Psoas muscle (tissue), 8 donors: ENCODE results near the gene OPA3. TPM values are rescaled to one million over a fixed set of nuclear protein-coding genes. Genes with fewer than 3 reads are reported as not detected.

Experiments
- ATAC-seq, 4 donors: fragments of 200-7000 bp; cut with Tn5 transposase; one replicate each; pipeline ENCODE4 v1.9.1; 2020; ENCODE audit warnings: moderate library complexity in 3 of 4, mild to moderate bottlenecking in 2 of 4
- DNase-seq, 2 donors: peaks; one replicate each; pipeline ENCODE4 v3.0.0-alpha.2; 2020
- H3K27ac ChIP-seq: fragments of 200-600 bp; one replicate; pipeline ENCODE4 v1.8.0; 2022
- H3K27me3 ChIP-seq, 3 donors: fragments of 200-600 bp in 1 of 3; one replicate each; pipeline versions ENCODE4 v1.6.1 to v1.8.0; 2013 to 2022; ENCODE audit warnings: low read length in 2 of 3, mild to moderate bottlenecking in 2 of 3, moderate library complexity in 1 of 3; ENCODE audit not compliant: insufficient read depth in 3 of 3
- H3K36me3 ChIP-seq, 2 donors: fragments of 200-600 bp in 1 of 2; one replicate each; pipeline versions ENCODE4 v1.6.1 to v1.8.0; 2013 to 2022; ENCODE audit warnings: low read depth in 1 of 2, mild to moderate bottlenecking in 1 of 2, moderate library complexity in 1 of 2; ENCODE audit not compliant: insufficient read depth in 1 of 2
- H3K4me1 ChIP-seq: fragments of 200-600 bp; one replicate; pipeline ENCODE4 v1.8.0; 2022
- H3K4me3 ChIP-seq: fragments of 200-600 bp; one replicate; pipeline ENCODE4 v1.8.0; 2022; ENCODE audit warnings: mild to moderate bottlenecking
- H3K9me3 ChIP-seq: fragments of 200-600 bp; one replicate; pipeline ENCODE4 v1.8.0; 2022
- WGBS, 3 donors: extraction: QIAGEN DNeasy Blood & Tissue Kit; methylation state at CpG; one replicate each; pipeline versions ENCODE4 v1.1.6 to v1.1.7; 2013; 5-methylcytosine and 5-hydroxymethylcytosine counted together
- intact Hi-C, 2 donors: fragments of 100-400 bp; cut with DNase I; formaldehyde crosslinking; loops; one replicate each; pipeline versions ENCODE4 v1.11.0 to v1.14.2; 2022
- polyA plus RNA-seq, 3 donors: library from polyadenylated mRNA; stranded (reverse); fragments of 200-250 nt; gene quantifications; one replicate each; pipeline ENCODE4 v1.2.3, GENCODE V29; 2013
- total RNA-seq, 4 donors: library from RNA; stranded (reverse); fragmentation: NEBNext Ultra II Directional in 2 of 4; extraction: Animal tissue kit (Norgen Biotek cat#: 25700) in 2 of 4; gene quantifications; one replicate each; pipeline versions ENCODE4 v1.2.1 to v1.2.4, GENCODE V29; 2021 to 2023
- TF ChIP-seq, protein P1 (sequence below): fragments of 200-600 bp; IDR thresholded peaks from one replicate; pipeline ENCODE4 v1.8.0; 2022; ENCODE audit warnings: antibody characterized with exemption
- donor health status: healthy with polysubstance abuse.
- donor health status: DM: no; HTN: no; CAD: no; lungs with moderate emphysema.
- donor health status: Bipolar disorder and iron deficiency.
- donor health status: healthy.
- donor health status: DM: yes; HTN: yes; CAD: no.
- donor health status: DM: no; HTN: no; CAD: no.
- donor health status: DM: no; HTN: no; CAD: no.
- donor health status: DM: yes; HTN: yes; CAD: no.

The OPA3 gene
- total and polyA plus RNA-seq, 7 donors = 9.1 to 27.6 (median 15.8) TPM

DNA sequence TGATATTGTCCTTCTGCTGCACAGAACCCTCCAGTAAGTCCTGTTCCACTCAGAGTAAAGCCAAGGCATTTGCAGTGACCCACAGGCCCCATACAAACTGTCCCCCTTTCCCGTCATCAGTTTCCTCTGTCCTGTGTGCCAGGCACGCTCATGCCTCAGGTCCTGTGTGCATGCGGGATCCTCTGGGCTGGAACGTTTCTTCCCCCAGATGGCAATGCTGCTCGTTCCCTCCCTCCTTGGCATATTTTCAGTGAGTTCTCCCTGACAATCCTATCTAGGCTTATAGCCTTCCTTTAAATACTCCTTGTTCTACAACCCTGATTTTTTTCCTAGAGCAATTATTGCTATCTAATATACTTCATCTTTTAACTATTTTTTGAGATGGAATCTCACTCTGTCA, 5.7 kb downstream of the OPA3 start:
- DNase-seq (no peak), ATAC-seq (peak in 2 of 4 donors; percentile 27 to 32)
- Histone ChIP-seq H3K36me3 (peaks cover 0 to 5% of the 10 kb centered on the region in 2 donors), H3K4me1 (peaks cover 47% of the 10 kb centered on the region), H3K9me3 (no peaks in the 10 kb centered on the region), H3K4me3 (no peak overlapping the region), H3K27ac (peak overlapping the region; percentile 41), H3K27me3 (no peaks in the 10 kb centered on the region)
- TF ChIP-seq, protein P1, sequence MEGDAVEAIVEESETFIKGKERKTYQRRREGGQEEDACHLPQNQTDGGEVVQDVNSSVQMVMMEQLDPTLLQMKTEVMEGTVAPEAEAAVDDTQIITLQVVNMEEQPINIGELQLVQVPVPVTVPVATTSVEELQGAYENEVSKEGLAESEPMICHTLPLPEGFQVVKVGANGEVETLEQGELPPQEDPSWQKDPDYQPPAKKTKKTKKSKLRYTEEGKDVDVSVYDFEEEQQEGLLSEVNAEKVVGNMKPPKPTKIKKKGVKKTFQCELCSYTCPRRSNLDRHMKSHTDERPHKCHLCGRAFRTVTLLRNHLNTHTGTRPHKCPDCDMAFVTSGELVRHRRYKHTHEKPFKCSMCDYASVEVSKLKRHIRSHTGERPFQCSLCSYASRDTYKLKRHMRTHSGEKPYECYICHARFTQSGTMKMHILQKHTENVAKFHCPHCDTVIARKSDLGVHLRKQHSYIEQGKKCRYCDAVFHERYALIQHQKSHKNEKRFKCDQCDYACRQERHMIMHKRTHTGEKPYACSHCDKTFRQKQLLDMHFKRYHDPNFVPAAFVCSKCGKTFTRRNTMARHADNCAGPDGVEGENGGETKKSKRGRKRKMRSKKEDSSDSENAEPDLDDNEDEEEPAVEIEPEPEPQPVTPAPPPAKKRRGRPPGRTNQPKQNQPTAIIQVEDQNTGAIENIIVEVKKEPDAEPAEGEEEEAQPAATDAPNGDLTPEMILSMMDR = no peak
- 26 to 37% (median 35%) methylated on average over 5 of the region's 5 CpGs for WGBS, 3 donors
- intact Hi-C loops = no loop called here

DNA sequence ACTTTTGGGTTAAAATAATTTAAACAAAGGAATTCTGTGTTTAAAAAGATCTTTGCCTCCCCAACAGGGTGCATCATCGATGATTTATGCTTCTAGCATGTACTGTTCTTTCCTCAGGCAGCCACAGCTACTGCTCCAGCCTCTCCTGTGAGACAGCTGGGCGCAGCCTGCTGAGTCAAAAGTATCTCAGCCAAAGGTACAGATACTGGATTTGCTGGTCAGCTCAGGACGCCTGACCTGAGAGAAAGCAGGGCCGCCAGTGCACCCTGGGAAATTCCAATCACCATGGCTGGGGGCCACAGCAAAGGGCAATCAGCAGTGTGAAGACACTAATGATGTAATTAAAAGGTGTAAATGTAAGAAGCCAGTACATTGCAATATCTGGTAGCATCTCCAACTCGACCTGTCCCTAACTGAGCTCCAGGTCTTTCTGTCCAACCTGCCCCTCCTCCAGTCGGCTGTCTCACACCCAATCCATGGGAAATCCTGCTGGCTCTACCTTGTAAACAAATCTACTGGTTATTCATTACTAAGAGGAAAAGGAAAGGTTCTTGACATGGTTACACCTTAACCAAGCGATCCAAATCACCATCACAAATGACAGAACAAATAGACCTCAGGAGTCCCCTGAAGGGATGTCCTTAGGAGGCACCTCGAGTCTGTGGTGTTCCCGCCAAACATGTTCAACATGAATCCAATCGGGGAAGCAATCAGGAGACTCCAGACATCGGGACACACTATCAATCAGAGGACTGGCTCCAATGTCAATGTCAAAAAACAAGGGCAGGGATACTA, 7.3 kb downstream of the OPA3 start:
- Histone ChIP-seq H3K36me3 (peaks cover 0 to 5% of the 10 kb centered on the region in 2 donors), H3K27ac (peak overlapping the region; percentile 74), H3K4me3 (no peak overlapping the region), H3K27me3 (no peaks in the 10 kb centered on the region), H3K9me3 (no peaks in the 10 kb centered on the region), H3K4me1 (peaks cover 43% of the 10 kb centered on the region)
- intact Hi-C loops = no loop called here
- DNase-seq = peak; percentile 51 to 80
- 23 to 34% (median 33%) methylated on average over 11 of the region's 11 CpGs for WGBS, 3 donors
- ATAC-seq = peak; percentile 95 to 96 (median 96)
- TF ChIP-seq, protein P1 = no peak

DNA sequence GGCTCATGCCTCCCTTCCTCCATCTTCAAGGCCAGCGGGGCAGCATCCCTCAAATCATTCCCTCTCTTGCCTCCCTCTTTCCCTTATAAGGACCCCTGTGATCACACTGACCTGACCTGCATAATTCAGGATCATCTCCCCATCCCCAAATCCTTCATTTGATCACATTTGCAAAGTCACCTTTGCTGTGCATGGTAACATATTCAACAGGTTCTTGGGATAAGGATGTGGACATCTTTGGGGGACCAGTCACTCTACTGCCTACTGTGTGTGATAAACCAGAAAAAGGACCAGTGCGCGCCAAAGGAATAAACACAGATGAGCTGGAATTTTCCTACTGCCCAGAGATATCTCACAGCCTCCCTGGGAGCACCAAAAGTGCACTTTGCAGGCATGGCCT, 7.9 kb downstream of the OPA3 start:
- peak overlapping the region; percentile 74 for H3K27ac ChIP-seq
- H3K4me3 ChIP-seq = no peak overlapping the region
- no peaks in the 10 kb centered on the region for H3K27me3 ChIP-seq
- WGBS, 3 donors = 66 to 90% (median 77%) methylated on average over 3 of the region's 3 CpGs
- no peak for DNase-seq
- peaks cover 3% of the 10 kb centered on the region for H3K9me3 ChIP-seq
- peaks cover 43% of the 10 kb centered on the region for H3K4me1 ChIP-seq
- H3K36me3 ChIP-seq = peaks cover 0 to 5% of the 10 kb centered on the region in 2 donors
- peak in 3 of 4 donors; percentile 2 to 26 (median 2) for ATAC-seq
- TF ChIP-seq, protein P1 = no peak
- intact Hi-C loops = no loop called here

DNA sequence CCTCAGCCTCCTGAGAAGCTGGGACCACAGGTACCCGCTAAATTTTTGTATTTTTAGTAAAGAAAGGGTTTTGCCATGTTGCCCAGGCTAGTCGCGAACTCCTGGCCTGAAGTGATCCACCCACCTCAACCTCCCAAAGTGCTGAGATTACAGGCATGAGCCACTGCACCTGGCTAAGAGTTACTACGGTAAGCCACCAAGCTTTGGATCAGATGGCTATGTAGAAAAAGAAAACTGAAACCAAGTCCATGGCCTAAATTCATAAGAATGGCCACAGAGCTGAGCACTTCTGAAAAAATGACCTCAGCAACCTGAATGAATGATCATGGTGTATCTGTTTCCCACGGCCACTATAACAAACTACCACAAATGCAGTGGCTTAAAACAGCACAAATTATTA, 9.4 kb downstream of the OPA3 start:
- Histone ChIP-seq H3K36me3 (no peaks in the 10 kb centered on the region), H3K9me3 (peaks cover 4% of the 10 kb centered on the region), H3K27ac (peak overlapping the region; percentile 63), H3K4me3 (no peak overlapping the region), H3K27me3 (no peaks in the 10 kb centered on the region), H3K4me1 (peaks cover 52% of the 10 kb centered on the region)
- ATAC-seq (no peak), DNase-seq (no peak)
- TF ChIP-seq, protein P1 = no peak
- intact Hi-C loops = no loop called here
- 70 to 81% (median 75%) methylated on average over 5 of the region's 5 CpGs for WGBS, 3 donors
